Measurements from ENCODE around the gene CEP72. TPM values are rescaled to one million over a fixed set of nuclear protein-coding genes. Genes with fewer than 3 reads are reported as not detected.

CEP72 gene
- total and polyA plus RNA-seq, 10 of the 15 experiments (the other 5 are each of a cell fraction or from before 2014, with no cell fraction given) = 0.35 to 13.5 (median 8.3) TPM

GRCh38 chr5:591746-592145, 20.4 kb upstream of the CEP72 start (continued):
- TF ChIP-seq MEF2A (IDR thresholded peaks at IDR 0.05; ENCODE audit: insufficient read depth, low read depth, low read length) (no peak), ASH2L (IDR thresholded peaks at IDR 0.05; ENCODE audit: borderline replicate concordance, low read depth) (no peak), PAX8 (IDR thresholded peaks at IDR 0.05) (no peak)

GRCh38 chr5:592158-592557, 20.0 kb upstream of the CEP72 start:
- no peak overlapping the region for H3K9ac ChIP-seq (ENCODE audit: control insufficient read depth, insufficient read depth, low read length)
- intact Hi-C loops (cut with micrococcal nuclease; ENCODE audit: unreplicated experiment) (no loop called here), in situ Hi-C loops (cut with MboI) (loop anchor here (5.0 kb wide), 1 partner anchor 35 kb away; no protein-coding TSS in a partner anchor)
- H3K27me3 ChIP-seq (replicated peaks in 1 of 2; ENCODE audit: control insufficient read depth in 2 of 2, insufficient read depth in 2 of 2, low read length in 1 of 2) = no peaks in the 10 kb centered on the region; a peak in 2 of 4 replicates
- H3K27ac ChIP-seq (ENCODE audit: control insufficient read depth, insufficient read depth) = no peak overlapping the region
- no peaks in the 10 kb centered on the region for H4K20me1 ChIP-seq (ENCODE audit: control insufficient read depth, insufficient read depth)
- H3K9me3 ChIP-seq (replicated peaks; ENCODE audit: control insufficient read depth, insufficient read depth, low read length) = peaks cover 7% of the 10 kb centered on the region; the same call in 1 of the 3 replicates
- H3K4me2 ChIP-seq (ENCODE audit: control insufficient read depth, insufficient read depth) = no peak overlapping the region
- ChIA-PET POLR2A (no interaction called here), SMC1A (ENCODE audit: uncharacterized antibody, unreplicated experiment) (no interaction called here), RAD21 (ENCODE audit: unreplicated experiment) (no interaction called here), CTCF (interaction anchor here (0.7 kb wide), 1 partner anchor 950 kb away, joined by 3 read pairs; no protein-coding TSS in a partner anchor)
- 38% methylated on average over 5 of the region's 5 CpGs for WGBS (ENCODE audit: insufficient coverage, insufficient replicate concordance, low lambda C conversion rate, missing lambda C conversion rate)
- H2AFZ ChIP-seq (ENCODE audit: control insufficient read depth, low read depth, low read length) = no peak overlapping the region
- H3K79me2 ChIP-seq (ENCODE audit: control insufficient read depth, insufficient read depth, low read length) = no peaks in the 10 kb centered on the region
- no peak for DNase-seq (ENCODE audit: low read depth, low spot score)
- H3K4me3 ChIP-seq = no peak overlapping the region
- H3K4me1 ChIP-seq (ENCODE audit: control insufficient read depth, insufficient read depth, low read length) = no peaks in the 10 kb centered on the region
- ATAC-seq = no peak
- FAIRE-seq = no peak
- BruUV-seq (replicated peaks) = no TSS peak
- TF ChIP-seq CHD1 (IDR thresholded peaks at IDR 0.05; ENCODE audit: low read depth, low read length) (no peak), SIN3A (IDR thresholded peaks at IDR 0.05; ENCODE audit: low read depth, low read length) (no peak), SP1 (IDR thresholded peaks at IDR 0.05; ENCODE audit: low read depth, low read length) (no peak), MEF2B (IDR thresholded peaks at IDR 0.05; ENCODE audit: partially characterized antibody, poor library complexity, severe bottlenecking) (no peak), GATAD2B (conservative IDR thresholded peaks at IDR 0.05; ENCODE audit: low read depth) (no peak), NFYB (IDR thresholded peaks at IDR 0.05; ENCODE audit: insufficient read depth, low read depth, low read length) (no peak), CBFB (IDR thresholded peaks at IDR 0.05; ENCODE audit: low read depth) (no peak), CREB1 (IDR thresholded peaks at IDR 0.05; ENCODE audit: low read depth) (no peak), TCF7 (IDR thresholded peaks at IDR 0.05; ENCODE audit: borderline replicate concordance) (no peak), YBX1 (IDR thresholded peaks at IDR 0.05) (no peak)
- H3K36me3 ChIP-seq (ENCODE audit: control insufficient read depth in 2 of 2, insufficient read depth in 2 of 2, low read length in 1 of 2) = no peaks in the 10 kb centered on the region

Data from GM12878 (cell line).